Limb (tissue), 2 donors: ENCODE data around the gene SEPHS2.
"Not testable (repeated sequence)": the region's sequence is repeated elsewhere in the genome, so short reads cannot be mapped to it uniquely, and the experiment has no call there.

Experiments used
- DNase-seq, 2 donors: peaks; one replicate each; pipeline ENCODE4 v3.0.0-alpha.2; 2016; ENCODE audit errors: extremely low spot score in 2 of 2

SEPHS2 gene

GRCh38 chr16:30445408-30446202 is at the start of gene SEPHS2:
TSS of gene SEPHS2 (minus strand) at chr16:30445874. CDS start at chr16:30445727, 147 bp downstream.
- peak; percentile 94 to 97 for DNase-seq

- no peak for DNase-seq
Measured at GRCh38 chr16:30494709-30495108, 49.0 kb upstream of the SEPHS2 start.

GRCh38 chr16:30493941-30494488 is 48.3 kb upstream of the SEPHS2 start:
- no peak for DNase-seq

- DNase-seq = no peak
Measured at GRCh38 chr16:30491744-30492308, 46.2 kb upstream of the SEPHS2 start.

GRCh38 chr16:30491229-30491628 is 45.6 kb upstream of the SEPHS2 start:
- no peak for DNase-seq

GRCh38 chr16:30490210-30490609 is 44.5 kb upstream of the SEPHS2 start:
- DNase-seq = no peak

- DNase-seq = no peak
Measured at GRCh38 chr16:30488764-30489605, 43.3 kb upstream of the SEPHS2 start.

- no peak for DNase-seq
Measured at GRCh38 chr16:30485818-30486436, 40.3 kb upstream of the SEPHS2 start.

- no peak for DNase-seq
Measured at GRCh38 chr16:30484887-30485286, 39.2 kb upstream of the SEPHS2 start.

GRCh38 chr16:30482366-30482765 is 36.7 kb upstream of the SEPHS2 start:
- no peak for DNase-seq

GRCh38 chr16:30481381-30481780 is 35.7 kb upstream of the SEPHS2 start:
- DNase-seq = no peak

GRCh38 chr16:30478766-30479478 is 33.2 kb upstream of the SEPHS2 start:
- no peak for DNase-seq

- DNase-seq = not testable (repeated sequence)
Measured at GRCh38 chr16:30477773-30478172, 32.1 kb upstream of the SEPHS2 start.

- DNase-seq = no peak
Measured at GRCh38 chr16:30476991-30477390, 31.3 kb upstream of the SEPHS2 start.

GRCh38 chr16:30474684-30475083 is 29.0 kb upstream of the SEPHS2 start:
- no peak for DNase-seq

- DNase-seq = no peak
Measured at GRCh38 chr16:30474074-30474452, 28.4 kb upstream of the SEPHS2 start.

GRCh38 chr16:30473231-30474073 is 27.8 kb upstream of the SEPHS2 start:
- DNase-seq = no peak

- no peak for DNase-seq
Measured at GRCh38 chr16:30472328-30472942, 26.8 kb upstream of the SEPHS2 start, which contains the start of gene ITGAL. TSS of gene ITGAL (plus strand) at chr16:30472742. CDS start at chr16:30472838, 96 bp downstream.

GRCh38 chr16:30470632-30470995 is 24.9 kb upstream of the SEPHS2 start:
- DNase-seq = no peak

- DNase-seq = no peak
Measured at GRCh38 chr16:30470170-30470512, 24.5 kb upstream of the SEPHS2 start.
